T-helper 2 cell treated with Interferon-gamma antibody and Interleukin-4, amounts not matched to agents 100 ng/mL and 5 ng/mL, for 36 hours (primary cell): ENCODE measurements around the gene TMEM212. TPM values are rescaled to one million over a fixed set of nuclear protein-coding genes. Genes with fewer than 3 reads are reported as not detected.
"Not testable (repeated sequence)": the region's sequence is repeated elsewhere in the genome, so short reads cannot be mapped to it uniquely, and the experiment has no call there.

Experiments
- intact Hi-C: fragments of 100-400 bp; cut with micrococcal nuclease; formaldehyde crosslinking; loops from one replicate; pipeline ENCODE4 v1.15.1; 2023
- total RNA-seq: library from RNA; stranded (reverse); gene quantifications from 2 replicates; pipeline ENCODE4 v1.2.3, GENCODE V29; 2022

TMEM212 gene
- total RNA-seq, 1 donor from 2014 or later: not detected

- intact Hi-C loops: no loop called here
Measured at GRCh38 chr3:171880101-171880870, 37.1 kb downstream of the TMEM212 start.

GRCh38 chr3:171881251-171881650, 38.1 kb downstream of the TMEM212 start:
- intact Hi-C loops: no loop called here

GRCh38 chr3:171883257-171883892, 40.2 kb downstream of the TMEM212 start:
- intact Hi-C loops: no loop called here

DNA sequence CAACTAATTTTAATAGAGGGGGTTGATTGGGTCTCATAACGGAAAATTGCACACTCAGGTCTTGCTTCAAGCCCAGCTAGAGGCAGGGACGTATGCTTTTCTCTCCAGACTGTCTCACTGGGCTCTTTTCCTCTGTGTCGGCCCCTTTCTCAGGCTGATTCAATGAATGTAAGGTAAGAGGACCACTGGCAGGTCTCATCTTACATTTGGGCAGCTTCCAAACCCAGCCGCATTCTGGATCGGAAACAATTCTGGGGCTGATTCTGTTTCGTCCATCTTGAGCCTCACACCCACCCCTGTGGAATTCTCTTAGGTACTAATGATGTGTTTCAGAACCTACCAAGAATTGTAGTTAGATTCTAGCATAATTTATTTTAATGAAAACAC, 40.7 kb downstream of the TMEM212 start:
- intact Hi-C loops: no loop called here

DNA sequence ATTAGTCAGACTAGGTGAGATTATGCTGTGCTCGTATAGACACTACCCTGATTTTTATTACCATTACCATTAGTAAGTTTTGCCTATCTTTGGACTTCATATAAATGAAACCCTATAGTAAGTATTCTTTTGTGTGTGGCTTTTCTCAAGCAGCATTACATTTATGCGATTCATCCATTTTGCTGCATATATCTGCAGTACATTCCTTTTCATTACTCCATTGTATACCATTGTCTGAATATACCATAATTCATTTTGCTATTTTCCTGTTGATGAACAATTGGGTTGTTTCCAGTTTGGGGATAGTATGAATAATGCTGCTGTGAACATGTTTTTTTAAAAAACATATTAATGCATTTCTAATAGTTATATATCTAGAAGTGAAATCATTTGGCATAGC, 45.3 kb downstream of the TMEM212 start:
- intact Hi-C loops: no loop called here

DNA sequence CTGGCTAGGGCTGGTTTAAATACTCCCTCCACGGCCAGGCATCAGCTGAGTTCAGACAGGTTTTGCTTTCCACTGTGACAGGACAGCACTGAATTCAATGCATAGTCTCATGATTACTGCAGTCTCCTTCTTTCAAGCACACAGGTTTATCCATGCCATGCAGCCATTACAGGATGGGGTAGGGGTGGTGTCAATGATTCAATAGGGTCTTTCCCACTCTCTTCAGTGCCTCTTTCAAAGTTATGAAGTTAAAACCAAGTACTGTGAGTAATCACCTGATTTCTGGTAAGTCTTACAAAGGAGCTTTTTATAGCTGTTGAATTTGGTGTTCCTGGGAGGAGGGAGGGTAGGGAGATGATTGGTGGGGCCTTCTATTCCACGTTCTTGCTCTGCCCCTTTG, 47.2 kb downstream of the TMEM212 start:
- intact Hi-C loops: no loop called here

DNA sequence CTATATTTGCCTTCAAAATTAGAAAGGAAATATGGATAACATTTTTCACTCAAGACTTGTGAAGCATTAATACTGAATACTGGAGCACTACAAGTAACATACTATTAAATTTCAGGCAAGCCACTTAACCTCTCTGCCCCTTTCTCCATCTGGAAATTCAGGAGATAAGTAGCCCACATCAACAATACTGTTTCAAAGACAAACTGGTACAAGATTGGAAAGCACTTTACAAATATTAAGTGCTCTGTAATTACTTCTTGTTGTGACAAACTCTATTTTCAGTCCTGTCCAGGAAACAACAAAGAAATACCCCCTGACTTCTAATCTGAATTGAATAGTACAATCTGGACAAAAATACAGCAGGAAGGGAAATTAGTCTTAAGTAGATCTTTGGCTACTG, 49.3 kb downstream of the TMEM212 start:
- intact Hi-C loops: no loop called here

DNA sequence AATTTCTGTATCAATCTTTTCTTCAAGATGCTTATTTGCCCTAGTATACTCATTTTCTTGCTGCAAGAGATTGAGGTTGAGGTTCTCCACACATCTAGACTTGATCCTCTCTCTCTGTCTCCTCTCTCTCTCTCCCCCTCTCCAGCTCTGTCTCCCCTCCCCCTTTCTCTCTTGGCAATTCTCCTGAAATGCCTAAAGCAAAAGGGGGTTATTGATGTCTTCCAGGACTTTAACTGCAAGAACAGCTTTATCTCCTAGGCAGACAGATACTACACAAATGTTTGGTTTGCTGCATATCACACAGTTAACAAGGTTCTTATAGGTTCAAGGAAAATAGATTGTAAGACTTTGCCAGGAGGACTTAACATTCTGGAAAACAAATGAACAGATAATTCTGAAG, 52.1 kb downstream of the TMEM212 start:
- intact Hi-C loops: no loop called here

DNA sequence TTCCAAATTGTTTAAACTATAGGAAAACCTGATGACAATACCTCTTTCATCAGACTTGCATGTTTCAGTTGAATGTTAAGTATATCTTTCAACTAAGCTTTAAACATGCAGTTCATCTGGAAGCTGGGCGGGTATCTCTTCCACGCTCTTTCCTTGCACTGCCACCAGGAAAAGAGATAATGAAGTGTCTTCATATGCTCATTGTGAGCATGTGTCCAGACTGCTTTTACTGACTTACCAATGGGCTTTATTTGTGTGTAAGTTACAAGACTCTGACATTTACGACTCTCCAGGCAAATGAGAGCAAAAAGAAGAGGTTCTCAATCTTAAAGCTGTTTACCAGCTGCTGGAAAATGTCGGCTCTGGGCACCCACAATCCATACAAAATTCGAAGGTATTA, 52.8 kb downstream of the TMEM212 start:
- intact Hi-C loops: no loop called here

- intact Hi-C loops: no loop called here
Measured at GRCh38 chr3:171896316-171896715, 53.2 kb downstream of the TMEM212 start.

GRCh38 chr3:171898192-171898591, 55.0 kb downstream of the TMEM212 start:
- intact Hi-C loops: no loop called here

DNA sequence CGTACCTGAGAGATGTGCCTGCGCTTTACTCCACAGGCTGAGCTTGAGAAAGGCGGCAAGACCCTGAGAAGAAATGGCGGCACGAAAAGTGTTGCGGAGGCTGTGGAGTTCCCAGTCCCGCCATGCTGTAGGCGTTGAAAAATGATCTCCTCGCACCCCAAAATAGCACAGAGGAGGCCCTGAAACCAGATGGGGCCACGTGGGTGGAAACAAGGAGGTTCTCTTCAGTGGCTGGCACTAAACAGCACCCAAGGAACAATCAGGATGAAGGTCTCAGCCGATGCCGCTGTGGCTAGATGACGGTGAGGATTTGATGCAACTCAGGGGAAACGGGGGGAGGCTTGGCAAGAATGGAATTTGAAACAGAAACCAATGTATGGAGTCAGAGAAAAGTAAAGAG, 57.3 kb downstream of the TMEM212 start:
- intact Hi-C loops: no loop called here

- intact Hi-C loops: no loop called here
Measured at GRCh38 chr3:171901615-171902312, 58.6 kb downstream of the TMEM212 start.

GRCh38 chr3:171904829-171905228, 61.7 kb downstream of the TMEM212 start:
- intact Hi-C loops: no loop called here

DNA sequence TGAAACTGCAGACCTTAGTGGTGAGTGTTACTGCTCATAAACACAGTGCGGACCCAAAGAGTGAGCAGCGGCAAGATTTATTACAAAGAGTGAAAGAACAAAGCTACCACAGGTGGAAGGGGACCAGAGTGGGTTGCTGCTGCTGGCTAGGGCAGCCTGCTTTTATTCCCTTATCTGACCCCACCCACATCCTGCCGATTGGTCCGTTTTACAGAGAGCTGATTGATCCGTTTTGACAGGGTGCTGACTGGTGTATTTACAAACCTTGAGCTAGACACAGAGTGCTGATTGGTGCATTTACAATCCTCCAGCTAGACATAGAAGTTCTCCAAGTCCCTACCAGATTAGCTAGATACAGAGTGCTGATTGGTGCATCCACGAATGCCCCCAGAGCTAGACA, 63.4 kb downstream of the TMEM212 start:
- intact Hi-C loops: not testable (repeated sequence)

- intact Hi-C loops: no loop called here
Measured at GRCh38 chr3:171906951-171907676, 64.0 kb downstream of the TMEM212 start.

DNA sequence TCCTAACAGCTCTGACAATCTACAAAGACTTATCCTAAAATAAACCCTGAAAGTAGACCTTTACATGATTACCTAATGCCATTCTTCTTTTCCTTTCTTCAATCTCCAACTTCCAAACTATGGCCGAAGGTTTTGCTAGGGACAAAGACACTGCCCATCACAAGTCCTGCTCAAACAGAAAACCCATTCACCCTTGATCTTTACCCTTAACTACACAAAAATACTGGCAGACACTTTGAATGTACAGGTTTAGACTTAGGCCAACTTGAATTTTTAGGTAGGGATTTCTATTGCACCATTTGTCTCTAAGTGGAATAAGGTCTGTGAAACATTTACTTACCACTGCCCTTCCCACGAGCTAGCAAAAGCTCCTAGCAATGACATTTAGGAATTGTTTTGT, 64.6 kb downstream of the TMEM212 start:
- intact Hi-C loops: no loop called here

GRCh38 chr3:171908731-171909130, 65.6 kb downstream of the TMEM212 start:
- intact Hi-C loops: no loop called here
